Right atrium auricular region (tissue), 2 donors: ENCODE measurements around the gene ROR2. TPM values are rescaled to one million over a fixed set of nuclear protein-coding genes. Genes with fewer than 3 reads are reported as not detected.

ENCODE experiments used
- DNase-seq: peaks from one replicate; pipeline ENCODE4 v3.0.0-alpha.2; 2019; ENCODE audit warnings: low spot score
- H3K27ac ChIP-seq, 2 donors: fragments of 200-600 bp; sonication (generic); 1 replicate in 1 of 2; 2 replicates in 1 of 2; pipeline ENCODE4 v1.5.1; 2016 to 2019
- H3K27me3 ChIP-seq, 2 donors: fragments of 200-600 bp; sonication (generic); one replicate each; pipeline versions ENCODE4 v1.5.1 to v1.6.0; 2017 to 2019
- H3K36me3 ChIP-seq: fragments of 200-600 bp; sonication (generic); one replicate; pipeline ENCODE4 v1.5.1; 2016
- H3K4me1 ChIP-seq, 2 donors: fragments of 200-600 bp; sonication (generic); one replicate each; pipeline versions ENCODE4 v1.5.1 to v1.6.0; 2017 to 2019
- H3K4me3 ChIP-seq, 2 donors: fragments of 200-600 bp; sonication (generic); 1 replicate in 1 of 2; 2 replicates in 1 of 2; pipeline ENCODE4 v1.5.1; 2017 to 2019; ENCODE audit warnings: mild to moderate bottlenecking in 1 of 2, moderate library complexity in 1 of 2
- H3K9me3 ChIP-seq, 2 donors: fragments of 200-600 bp; sonication (generic); one replicate each; pipeline ENCODE4 v1.5.1; 2019
- CTCF ChIP-seq, 2 donors: fragments of 200-600 bp; sonication (generic); IDR thresholded peaks; one replicate each; pipeline ENCODE4 v1.5.1; 2019; ENCODE audit warnings: antibody characterized with exemption in 2 of 2
- total RNA-seq, 2 donors: library from RNA; depleted of rRNA; stranded (reverse); fragments of >200 nt; gene quantifications; one replicate each; pipeline ENCODE4 v1.1.0, GENCODE V29; 2016

ROR2 gene
- total RNA-seq, 2 donors from 2014 or later: 21.8 to 28.5 TPM

- Histone ChIP-seq H3K27me3 (no peaks in the 10 kb centered on the region), H3K4me3 (no peak overlapping the region), H3K9me3 (no peaks in the 10 kb centered on the region), H3K27ac (no peak overlapping the region), H3K36me3 (no peaks in the 10 kb centered on the region), H3K4me1 (peaks cover 0 to 5% of the 10 kb centered on the region in 2 donors)
- peak; percentile 43 for DNase-seq
- no peak for TF ChIP-seq CTCF (IDR thresholded peaks at IDR 0.05)
Observed at GRCh38 chr9:91678807-91679580, 271.0 kb downstream of the ROR2 start.

- no peak for DNase-seq
- Histone ChIP-seq H3K27ac (no peak overlapping the region), H3K36me3 (no peaks in the 10 kb centered on the region), H3K4me1 (peaks cover 0 to 5% of the 10 kb centered on the region in 2 donors), H3K4me3 (no peak overlapping the region), H3K27me3 (no peaks in the 10 kb centered on the region), H3K9me3 (no peaks in the 10 kb centered on the region)
- TF ChIP-seq CTCF (IDR thresholded peaks at IDR 0.05): no peak
Observed at GRCh38 chr9:91677822-91678436, 272.1 kb downstream of the ROR2 start.

- TF ChIP-seq CTCF (IDR thresholded peaks at IDR 0.05): no peak
- no peak overlapping the region for H3K27ac ChIP-seq
- no peak overlapping the region for H3K4me3 ChIP-seq
- DNase-seq: no peak
- H3K4me1 ChIP-seq: peaks cover 0 to 5% of the 10 kb centered on the region in 2 donors
- no peaks in the 10 kb centered on the region for H3K36me3 ChIP-seq
- no peaks in the 10 kb centered on the region for H3K9me3 ChIP-seq
- no peaks in the 10 kb centered on the region for H3K27me3 ChIP-seq
Observed at GRCh38 chr9:91677331-91677730, 272.7 kb downstream of the ROR2 start.

- Histone ChIP-seq H3K27ac (no peak overlapping the region), H3K4me3 (no peak overlapping the region), H3K4me1 (no peaks in the 10 kb centered on the region), H3K27me3 (no peaks in the 10 kb centered on the region), H3K36me3 (no peaks in the 10 kb centered on the region), H3K9me3 (no peaks in the 10 kb centered on the region)
- peak; percentile 18 for DNase-seq
- no peak for TF ChIP-seq CTCF (IDR thresholded peaks at IDR 0.05)
Observed at GRCh38 chr9:91676046-91676445, 274.0 kb downstream of the ROR2 start.

- H3K4me3 ChIP-seq: no peak overlapping the region
- H3K27me3 ChIP-seq: no peaks in the 10 kb centered on the region
- DNase-seq: peak; percentile 4
- H3K9me3 ChIP-seq: no peaks in the 10 kb centered on the region
- H3K4me1 ChIP-seq: no peaks in the 10 kb centered on the region
- TF ChIP-seq CTCF (IDR thresholded peaks at IDR 0.05): no peak
- no peaks in the 10 kb centered on the region for H3K36me3 ChIP-seq
- H3K27ac ChIP-seq: no peak overlapping the region
Observed at GRCh38 chr9:91664663-91665062, 285.4 kb downstream of the ROR2 start.
